A549 treated with ZK216348 at 1 μM for 4 hours (cell line): ENCODE data around the gene TRIM67. TPM values are rescaled to one million over a fixed set of nuclear protein-coding genes. Genes with fewer than 3 reads are reported as not detected.

ENCODE experiments used
- total RNA-seq: library from RNA; stranded (reverse); fragments of 200-300 nt; extraction: Qiagen RNA extraction; gene quantifications from 5 replicates; pipeline ENCODE4 v1.2.3, GENCODE V29; 2022; ENCODE audit warnings: low read depth

The TRIM67 gene
- 0.11 to 0.22 TPM (median 0.18 TPM) in 5 replicates for total RNA-seq

GRCh38 chr1:231161667-231162296, at the start of gene TRIM67:
Gene TRIM67, plus strand, starts transcription at chr1:231162058. Its CDS starts 912 bp downstream, at chr1:231162970.

GRCh38 chr1:231240883-231241735, 79.3 kb downstream of the TRIM67 start, which contains the start of gene GNPAT:
Gene GNPAT, plus strand, starts transcription at chr1:231241212. Its CDS starts 167 bp downstream, at chr1:231241379.

Other genes starting within 250 kb of the TRIM67 start
- gene TTC13, start 183.2 kb upstream of the TRIM67 start, total RNA-seq, result 7.2 to 12.4 TPM (median 10.4 TPM) in 5 replicates
- gene ARV1, start 183.0 kb upstream of the TRIM67 start, total RNA-seq, result 24.7 to 27.0 TPM (median 26.2 TPM) in 5 replicates
- 11.4 to 20.5 TPM (median 16.3 TPM) in 5 replicates for gene FAM89A, start 121.8 kb upstream of the TRIM67 start, total RNA-seq
- gene GNPAT, start 79.2 kb downstream of the TRIM67 start, total RNA-seq, result 32.2 to 44.7 TPM (median 37.8 TPM) in 5 replicates
- gene EXOC8, start 175.8 kb downstream of the TRIM67 start, total RNA-seq, result 5.4 to 9.1 TPM (median 8.9 TPM) in 5 replicates
- 9.5 to 15.5 TPM (median 14.5 TPM) in 5 replicates for gene SPRTN, start 176.2 kb downstream of the TRIM67 start, total RNA-seq